GM23338 (cell line): ENCODE data around the gene FHIT. TPM values are rescaled to one million over a fixed set of nuclear protein-coding genes. Genes with fewer than 3 reads are reported as not detected.

ENCODE experiments used
- ATAC-seq: fragments of 200-7000 bp; cut with Tn5 transposase; 3 replicates; pipeline ENCODE4 v1.9.1; 2020
- DNase-seq: peaks from one replicate; pipeline ENCODE4 v3.0.0-alpha.2; 2015; ENCODE audit warnings: low spot score
- H2AFZ ChIP-seq: fragments of 200-600 bp; sonication (generic); 2 replicates; pipeline ENCODE4 v1.8.0; 2016; ENCODE audit warnings: antibody characterized with exemption, mild to moderate bottlenecking, moderate library complexity
- H3F3A ChIP-seq: fragments of 200-600 bp; sonication (generic); replicated peaks from 2 replicates; pipeline ENCODE4 v1.8.0; 2017; ENCODE audit warnings: antibody characterized with exemption, mixed run types, low read depth
- H3K27ac ChIP-seq: fragments of 200-600 bp; sonication (generic); 2 replicates; pipeline ENCODE4 v1.6.1; 2016; ENCODE audit warnings: low read depth
- H3K27me3 ChIP-seq: fragments of 200-600 bp; sonication (generic); 2 replicates; pipeline ENCODE4 v1.8.0; 2016; ENCODE audit warnings: mild to moderate bottlenecking, mixed run types, moderate library complexity; ENCODE audit not compliant: insufficient read depth
- H3K36me3 ChIP-seq: fragments of 200-600 bp; sonication (generic); 2 replicates; pipeline ENCODE4 v1.8.0; 2016; ENCODE audit warnings: mild to moderate bottlenecking; ENCODE audit not compliant: insufficient read depth
- H3K4me1 ChIP-seq: fragments of 200-600 bp; sonication (generic); 2 replicates; pipeline ENCODE4 v1.8.0; 2016; ENCODE audit warnings: mild to moderate bottlenecking, moderate library complexity; ENCODE audit not compliant: insufficient read depth
- H3K4me2 ChIP-seq: fragments of 200-600 bp; sonication (generic); 2 replicates; pipeline ENCODE4 v1.7.1; 2017; ENCODE audit warnings: mixed run types
- H3K4me3 ChIP-seq: fragments of 200-600 bp; sonication (generic); 2 replicates; pipeline ENCODE4 v1.6.1; 2016; ENCODE audit warnings: mixed run types
- H3K79me2 ChIP-seq: fragments of 200-600 bp; sonication (generic); replicated peaks from 2 replicates; pipeline ENCODE4 v1.8.0; 2017; ENCODE audit warnings: mild to moderate bottlenecking; ENCODE audit not compliant: insufficient read depth
- H3K9me2 ChIP-seq: fragments of 200-600 bp; sonication (generic); 2 replicates; pipeline ENCODE4 v1.8.0; 2017; ENCODE audit not compliant: insufficient read depth
- H4K20me1 ChIP-seq: fragments of 200-600 bp; sonication (generic); replicated peaks from 2 replicates; pipeline ENCODE4 v1.8.0; 2017; ENCODE audit warnings: mild to moderate bottlenecking; ENCODE audit not compliant: insufficient read depth
- H3K27ac Mint-ChIP-seq: 2 replicates; pipeline ENCODE4 v1.8.0; 2020; ENCODE audit warnings: inconsistent platforms, mild to moderate bottlenecking, moderate library complexity, mixed read lengths
- H3K27me3 Mint-ChIP-seq: 3 replicates; pipeline ENCODE4 v1.8.0; 2022; ENCODE audit warnings: low read depth, mild to moderate bottlenecking, moderate library complexity, mixed read lengths, inconsistent platforms; ENCODE audit not compliant: insufficient read depth, poor library complexity
- H3K36me3 Mint-ChIP-seq: 3 replicates; pipeline ENCODE4 v1.8.0; 2021; ENCODE audit warnings: low read depth, mild to moderate bottlenecking, inconsistent platforms, moderate library complexity, mixed read lengths
- H3K4me1 Mint-ChIP-seq: 3 replicates; pipeline ENCODE4 v1.8.0; 2020; ENCODE audit warnings: mild to moderate bottlenecking, inconsistent platforms, mixed read lengths
- H3K4me3 Mint-ChIP-seq: 3 replicates; pipeline ENCODE4 v1.8.0; 2021; ENCODE audit warnings: moderate library complexity, mild to moderate bottlenecking, inconsistent platforms, mixed read lengths
- H3K9me3 Mint-ChIP-seq: 3 replicates; pipeline ENCODE4 v1.8.0; 2020; ENCODE audit warnings: moderate library complexity, mild to moderate bottlenecking, inconsistent platforms, mixed read lengths
- CREB1 ChIP-seq: fragments of 250-450 bp; sonication (Bioruptor Pico); IDR thresholded peaks from 2 replicates; pipeline ENCODE4 v1.5.0; 2020; ENCODE audit warnings: low read depth, mild to moderate bottlenecking, moderate library complexity
- EZH2 ChIP-seq: fragments of 200-600 bp; sonication (generic); IDR thresholded peaks from one replicate; pipeline ENCODE4 v1.8.0; 2017; ENCODE audit warnings: antibody characterized with exemption, mild to moderate bottlenecking, low read depth; ENCODE audit not compliant: unreplicated experiment
- EZH2phosphoT487 ChIP-seq: fragments of 200-600 bp; sonication (generic); IDR thresholded peaks from one replicate; pipeline ENCODE4 v1.8.1; 2018; ENCODE audit warnings: antibody characterized with exemption; ENCODE audit not compliant: unreplicated experiment
- JUNB ChIP-seq: IDR thresholded peaks from one replicate; pipeline ENCODE4 v1.6.1; 2016; ENCODE audit warnings: antibody characterized with exemption; ENCODE audit not compliant: unreplicated experiment
- NANOG ChIP-seq: IDR thresholded peaks from 2 replicates; pipeline ENCODE4 v1.6.1; 2016; ENCODE audit warnings: antibody characterized with exemption, borderline replicate concordance
- POLR2AphosphoS5 ChIP-seq: IDR thresholded peaks from 2 replicates; pipeline ENCODE4 v1.6.1; 2016; ENCODE audit warnings: antibody characterized with exemption, low read depth
- STAT1 ChIP-seq: IDR thresholded peaks from one replicate; pipeline ENCODE4 v1.6.1; 2016; ENCODE audit warnings: antibody characterized with exemption; ENCODE audit not compliant: unreplicated experiment
- ZNF114 ChIP-seq: fragments of 250-450 bp; sonication (Bioruptor Pico); IDR thresholded peaks from 2 replicates; pipeline ENCODE4 v1.5.0; 2020; ENCODE audit warnings: mild to moderate bottlenecking, moderate library complexity
- ZNF331 ChIP-seq: fragments of 250-450 bp; sonication (Bioruptor Pico); IDR thresholded peaks from 2 replicates; pipeline ENCODE4 v1.5.0; 2020; ENCODE audit warnings: low read depth, mild to moderate bottlenecking, moderate library complexity
- polyA plus RNA-seq: library from polyadenylated mRNA; unstranded; fragments of >200 nt; fragmentation: Nextera tagmentation; extraction: Ambion mirVana; gene quantifications from 2 replicates; pipeline ENCODE4 v1.2.1, GENCODE V29; 2016
- total RNA-seq: library from RNA; depleted of rRNA; stranded (reverse); fragments of >200 nt; shearing (Covaris generic); gene quantifications from 2 replicates; pipeline ENCODE4 v1.2.3, GENCODE V29; 2014
- TF ChIP-seq, protein P1 (sequence below): fragments of 250-450 bp; sonication (Bioruptor Pico); IDR thresholded peaks from 2 replicates; pipeline ENCODE4 v1.5.0; 2020; ENCODE audit warnings: mild to moderate bottlenecking, moderate library complexity
- TF ChIP-seq, protein P2 (sequence below): IDR thresholded peaks from 2 replicates; pipeline ENCODE4 v1.6.1; 2016; ENCODE audit warnings: antibody characterized with exemption
- TF ChIP-seq, protein P3 (sequence below), 2 experiments: fragments of 200-600 bp in 1 of 2; sonication (generic) in 1 of 2; conservative IDR thresholded peaks; 2 replicates each; pipeline versions ENCODE4 v1.5.1 to v1.6.1; 2016 to 2017; ENCODE audit warnings: antibody characterized with exemption in 2 of 2, low read depth in 2 of 2, mild to moderate bottlenecking in 2 of 2, moderate library complexity in 1 of 2

The FHIT gene
- total and polyA plus RNA-seq, 2 experiments from 2014 or later, result 3.0 to 8.3 TPM

DNA sequence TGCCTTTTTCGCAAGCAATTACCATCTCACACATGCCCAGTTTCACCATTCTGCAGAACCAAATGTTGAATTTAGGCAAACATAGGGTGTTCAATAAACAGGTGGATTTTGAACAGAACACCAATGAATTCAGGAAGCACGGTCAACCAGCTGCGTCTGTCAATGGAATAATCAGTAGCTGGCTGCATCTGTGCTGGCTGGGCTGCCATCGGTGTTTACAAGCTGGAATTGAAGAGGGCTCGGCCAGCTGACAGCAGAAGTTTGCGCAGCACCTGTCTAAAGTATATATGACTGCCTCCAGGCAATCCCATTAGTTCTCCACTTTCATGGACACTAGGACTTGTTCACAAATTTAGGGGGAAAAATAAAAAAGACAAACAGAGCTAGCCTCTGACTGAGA, 1205.0 kb downstream of the FHIT start:
- H3K9me2 ChIP-seq, result peaks cover 16% of the 10 kb centered on the region; the same call in 1 of the 2 replicates
- H3K9me3 Mint-ChIP-seq, result peaks cover 6% of the 10 kb centered on the region; the same call in 1 of the 3 replicates
- H3K27ac Mint-ChIP-seq, result no peak overlapping the region
- ATAC-seq (no peak), DNase-seq (no peak)
- no peaks in the 10 kb centered on the region for H3K79me2 ChIP-seq
- H3K36me3 ChIP-seq, result no peaks in the 10 kb centered on the region
- no peaks in the 10 kb centered on the region for H3K27me3 Mint-ChIP-seq
- H3K27me3 ChIP-seq, result no peaks in the 10 kb centered on the region
- 0 out of 3 replicates have a peak, but pooled peaks cover 3% of the 10 kb centered on the region for H3K4me1 Mint-ChIP-seq
- no peak overlapping the region for H3K4me2 ChIP-seq
- no peaks in the 10 kb centered on the region for H3K4me1 ChIP-seq
- no peak overlapping the region for H2AFZ ChIP-seq
- no peak overlapping the region for H3K4me3 ChIP-seq
- H3K27ac ChIP-seq, result no peak overlapping the region
- no peaks in the 10 kb centered on the region for H4K20me1 ChIP-seq
- no peaks in the 10 kb centered on the region for H3F3A ChIP-seq
- no peak overlapping the region for H3K4me3 Mint-ChIP-seq
- H3K36me3 Mint-ChIP-seq, result peaks cover 2% of the 10 kb centered on the region; the same call in 1 of the 3 replicates
- TF ChIP-seq POLR2AphosphoS5, result no peak

DNA sequence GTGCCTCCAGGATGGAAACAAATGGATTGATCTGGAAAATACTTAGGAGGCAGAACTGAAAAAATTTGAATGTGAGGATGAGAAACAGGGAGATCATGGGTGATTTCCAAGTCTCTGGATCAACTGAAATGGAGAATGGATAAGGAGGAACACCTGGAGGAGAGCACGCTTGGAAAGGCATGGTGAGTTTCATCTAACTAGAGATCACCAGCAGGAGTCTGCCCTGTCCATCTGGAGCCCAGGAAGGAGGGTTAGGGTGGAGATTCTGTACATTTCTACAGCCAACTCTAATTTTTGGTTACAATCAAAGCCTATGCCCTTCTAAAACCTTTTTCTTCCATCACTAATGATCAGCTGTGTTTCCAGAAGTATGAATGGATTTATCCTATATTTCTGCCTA, 1205.6 kb downstream of the FHIT start:
- H3K27me3 ChIP-seq, result no peaks in the 10 kb centered on the region
- no peaks in the 10 kb centered on the region for H4K20me1 ChIP-seq
- DNase-seq (no peak), ATAC-seq (no peak)
- H3K79me2 ChIP-seq, result no peaks in the 10 kb centered on the region
- Mint-ChIP-seq H3K36me3 (peaks cover 2% of the 10 kb centered on the region; the same call in 1 of the 3 replicates), H3K9me3 (peaks cover 6% of the 10 kb centered on the region; the same call in 1 of the 3 replicates), H3K27me3 (no peaks in the 10 kb centered on the region), H3K4me3 (no peak overlapping the region; the same call in 2 of the 3 replicates), H3K27ac (no peak overlapping the region), H3K4me1 (0 out of 3 replicates have a peak, but pooled peaks cover 1% of the 10 kb centered on the region)
- no peaks in the 10 kb centered on the region for H3F3A ChIP-seq
- no peak for TF ChIP-seq EZH2
- TF ChIP-seq, protein P1, sequence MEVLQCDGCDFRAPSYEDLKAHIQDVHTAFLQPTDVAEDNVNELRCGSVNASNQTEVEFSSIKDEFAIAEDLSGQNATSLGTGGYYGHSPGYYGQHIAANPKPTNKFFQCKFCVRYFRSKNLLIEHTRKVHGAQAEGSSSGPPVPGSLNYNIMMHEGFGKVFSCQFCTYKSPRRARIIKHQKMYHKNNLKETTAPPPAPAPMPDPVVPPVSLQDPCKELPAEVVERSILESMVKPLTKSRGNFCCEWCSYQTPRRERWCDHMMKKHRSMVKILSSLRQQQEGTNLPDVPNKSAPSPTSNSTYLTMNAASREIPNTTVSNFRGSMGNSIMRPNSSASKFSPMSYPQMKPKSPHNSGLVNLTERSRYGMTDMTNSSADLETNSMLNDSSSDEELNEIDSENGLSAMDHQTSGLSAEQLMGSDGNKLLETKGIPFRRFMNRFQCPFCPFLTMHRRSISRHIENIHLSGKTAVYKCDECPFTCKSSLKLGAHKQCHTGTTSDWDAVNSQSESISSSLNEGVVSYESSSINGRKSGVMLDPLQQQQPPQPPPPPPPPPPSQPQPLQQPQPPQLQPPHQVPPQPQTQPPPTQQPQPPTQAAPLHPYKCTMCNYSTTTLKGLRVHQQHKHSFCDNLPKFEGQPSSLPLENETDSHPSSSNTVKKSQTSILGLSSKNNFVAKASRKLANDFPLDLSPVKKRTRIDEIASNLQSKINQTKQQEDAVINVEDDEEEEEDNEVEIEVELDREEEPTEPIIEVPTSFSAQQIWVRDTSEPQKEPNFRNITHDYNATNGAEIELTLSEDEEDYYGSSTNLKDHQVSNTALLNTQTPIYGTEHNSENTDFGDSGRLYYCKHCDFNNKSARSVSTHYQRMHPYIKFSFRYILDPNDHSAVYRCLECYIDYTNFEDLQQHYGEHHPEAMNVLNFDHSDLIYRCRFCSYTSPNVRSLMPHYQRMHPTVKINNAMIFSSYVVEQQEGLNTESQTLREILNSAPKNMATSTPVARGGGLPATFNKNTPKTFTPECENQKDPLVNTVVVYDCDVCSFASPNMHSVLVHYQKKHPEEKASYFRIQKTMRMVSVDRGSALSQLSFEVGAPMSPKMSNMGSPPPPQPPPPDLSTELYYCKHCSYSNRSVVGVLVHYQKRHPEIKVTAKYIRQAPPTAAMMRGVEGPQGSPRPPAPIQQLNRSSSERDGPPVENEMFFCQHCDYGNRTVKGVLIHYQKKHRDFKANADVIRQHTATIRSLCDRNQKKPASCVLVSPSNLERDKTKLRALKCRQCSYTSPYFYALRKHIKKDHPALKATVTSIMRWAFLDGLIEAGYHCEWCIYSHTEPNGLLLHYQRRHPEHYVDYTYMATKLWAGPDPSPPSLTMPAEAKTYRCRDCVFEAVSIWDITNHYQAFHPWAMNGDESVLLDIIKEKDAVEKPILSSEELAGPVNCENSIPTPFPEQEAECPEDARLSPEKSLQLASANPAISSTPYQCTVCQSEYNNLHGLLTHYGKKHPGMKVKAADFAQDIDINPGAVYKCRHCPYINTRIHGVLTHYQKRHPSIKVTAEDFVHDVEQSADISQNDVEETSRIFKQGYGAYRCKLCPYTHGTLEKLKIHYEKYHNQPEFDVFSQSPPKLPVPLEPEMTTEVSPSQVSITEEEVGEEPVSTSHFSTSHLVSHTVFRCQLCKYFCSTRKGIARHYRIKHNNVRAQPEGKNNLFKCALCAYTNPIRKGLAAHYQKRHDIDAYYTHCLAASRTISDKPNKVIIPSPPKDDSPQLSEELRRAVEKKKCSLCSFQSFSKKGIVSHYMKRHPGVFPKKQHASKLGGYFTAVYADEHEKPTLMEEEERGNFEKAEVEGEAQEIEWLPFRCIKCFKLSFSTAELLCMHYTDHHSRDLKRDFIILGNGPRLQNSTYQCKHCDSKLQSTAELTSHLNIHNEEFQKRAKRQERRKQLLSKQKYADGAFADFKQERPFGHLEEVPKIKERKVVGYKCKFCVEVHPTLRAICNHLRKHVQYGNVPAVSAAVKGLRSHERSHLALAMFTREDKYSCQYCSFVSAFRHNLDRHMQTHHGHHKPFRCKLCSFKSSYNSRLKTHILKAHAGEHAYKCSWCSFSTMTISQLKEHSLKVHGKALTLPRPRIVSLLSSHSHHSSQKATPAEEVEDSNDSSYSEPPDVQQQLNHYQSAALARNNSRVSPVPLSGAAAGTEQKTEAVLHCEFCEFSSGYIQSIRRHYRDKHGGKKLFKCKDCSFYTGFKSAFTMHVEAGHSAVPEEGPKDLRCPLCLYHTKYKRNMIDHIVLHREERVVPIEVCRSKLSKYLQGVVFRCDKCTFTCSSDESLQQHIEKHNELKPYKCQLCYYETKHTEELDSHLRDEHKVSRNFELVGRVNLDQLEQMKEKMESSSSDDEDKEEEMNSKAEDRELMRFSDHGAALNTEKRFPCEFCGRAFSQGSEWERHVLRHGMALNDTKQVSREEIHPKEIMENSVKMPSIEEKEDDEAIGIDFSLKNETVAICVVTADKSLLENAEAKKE (CRISPR knock-in tag), result no peak
- TF ChIP-seq ZNF114 (CRISPR knock-in tag), result no peak
- no peak for TF ChIP-seq NANOG
- no peak for TF ChIP-seq EZH2phosphoT487
- TF ChIP-seq, protein P2, sequence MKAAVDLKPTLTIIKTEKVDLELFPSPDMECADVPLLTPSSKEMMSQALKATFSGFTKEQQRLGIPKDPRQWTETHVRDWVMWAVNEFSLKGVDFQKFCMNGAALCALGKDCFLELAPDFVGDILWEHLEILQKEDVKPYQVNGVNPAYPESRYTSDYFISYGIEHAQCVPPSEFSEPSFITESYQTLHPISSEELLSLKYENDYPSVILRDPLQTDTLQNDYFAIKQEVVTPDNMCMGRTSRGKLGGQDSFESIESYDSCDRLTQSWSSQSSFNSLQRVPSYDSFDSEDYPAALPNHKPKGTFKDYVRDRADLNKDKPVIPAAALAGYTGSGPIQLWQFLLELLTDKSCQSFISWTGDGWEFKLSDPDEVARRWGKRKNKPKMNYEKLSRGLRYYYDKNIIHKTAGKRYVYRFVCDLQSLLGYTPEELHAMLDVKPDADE, result no peak
- no peak for TF ChIP-seq ZNF331 (CRISPR knock-in tag)
- no peak for TF ChIP-seq POLR2AphosphoS5
- TF ChIP-seq STAT1, result no peak
- no peak for TF ChIP-seq JUNB
- no peak for TF ChIP-seq CREB1 (CRISPR knock-in tag)
- TF ChIP-seq, protein P3, sequence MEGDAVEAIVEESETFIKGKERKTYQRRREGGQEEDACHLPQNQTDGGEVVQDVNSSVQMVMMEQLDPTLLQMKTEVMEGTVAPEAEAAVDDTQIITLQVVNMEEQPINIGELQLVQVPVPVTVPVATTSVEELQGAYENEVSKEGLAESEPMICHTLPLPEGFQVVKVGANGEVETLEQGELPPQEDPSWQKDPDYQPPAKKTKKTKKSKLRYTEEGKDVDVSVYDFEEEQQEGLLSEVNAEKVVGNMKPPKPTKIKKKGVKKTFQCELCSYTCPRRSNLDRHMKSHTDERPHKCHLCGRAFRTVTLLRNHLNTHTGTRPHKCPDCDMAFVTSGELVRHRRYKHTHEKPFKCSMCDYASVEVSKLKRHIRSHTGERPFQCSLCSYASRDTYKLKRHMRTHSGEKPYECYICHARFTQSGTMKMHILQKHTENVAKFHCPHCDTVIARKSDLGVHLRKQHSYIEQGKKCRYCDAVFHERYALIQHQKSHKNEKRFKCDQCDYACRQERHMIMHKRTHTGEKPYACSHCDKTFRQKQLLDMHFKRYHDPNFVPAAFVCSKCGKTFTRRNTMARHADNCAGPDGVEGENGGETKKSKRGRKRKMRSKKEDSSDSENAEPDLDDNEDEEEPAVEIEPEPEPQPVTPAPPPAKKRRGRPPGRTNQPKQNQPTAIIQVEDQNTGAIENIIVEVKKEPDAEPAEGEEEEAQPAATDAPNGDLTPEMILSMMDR (conservative IDR thresholded peaks at IDR 0.05; ENCODE audit: low read depth in 2 of 2), result no peak
- H3K36me3 ChIP-seq, result no peaks in the 10 kb centered on the region
- H3K4me1 ChIP-seq, result no peaks in the 10 kb centered on the region
- H3K4me3 ChIP-seq, result no peak overlapping the region
- H3K4me2 ChIP-seq, result no peak overlapping the region
- H3K9me2 ChIP-seq, result peaks cover 13% of the 10 kb centered on the region; the same call in 1 of the 2 replicates
- no peak overlapping the region for H2AFZ ChIP-seq
- no peak overlapping the region for H3K27ac ChIP-seq
